Limb (tissue), 2 donors: ENCODE data around the gene PCDHB8.
"Not testable (repeated sequence)": the region's sequence is repeated elsewhere in the genome, so short reads cannot be mapped to it uniquely, and the experiment has no call there.

Experiments used
- DNase-seq, 2 donors: peaks; one replicate each; pipeline ENCODE4 v3.0.0-alpha.2; 2016; ENCODE audit errors: extremely low spot score in 2 of 2

The PCDHB8 gene

GRCh38 chr5:141225421-141225820 lies 47.8 kb downstream of the PCDHB8 start:
- not testable (repeated sequence) for DNase-seq
